Activated CD4-positive, CD25-positive, alpha-beta regulatory T cell treated with anti-CD3 and anti-CD28 coated beads, Interleukin-2, amount 50 U/mL, for 16 hours (primary cell): ENCODE data around the gene PTPRT.

Experiments used
- DNase-seq: peaks from one replicate; pipeline ENCODE4 v3.0.0-alpha.2; 2020; ENCODE audit warnings: low read depth, low spot score

The PTPRT gene

GRCh38 chr20:42634156-42634555, 555.5 kb downstream of the PTPRT start:
- no peak for DNase-seq

- no peak for DNase-seq
These were observed 561.0 kb downstream of the PTPRT start for GRCh38 chr20:42628683-42629082.

GRCh38 chr20:42613076-42613475, 576.6 kb downstream of the PTPRT start:
- DNase-seq, result no peak

GRCh38 chr20:42611889-42612837, 577.5 kb downstream of the PTPRT start:
- DNase-seq, result no peak

GRCh38 chr20:42611423-42611822, 578.3 kb downstream of the PTPRT start:
- no peak for DNase-seq

GRCh38 chr20:42610070-42610469, 579.6 kb downstream of the PTPRT start:
- no peak for DNase-seq

GRCh38 chr20:42609618-42610017, 580.1 kb downstream of the PTPRT start:
- no peak for DNase-seq

GRCh38 chr20:42604998-42605956, 584.4 kb downstream of the PTPRT start:
- no peak for DNase-seq

GRCh38 chr20:42603655-42604054, 586.1 kb downstream of the PTPRT start:
- DNase-seq, result no peak

GRCh38 chr20:42598581-42598980, 591.1 kb downstream of the PTPRT start:
- DNase-seq, result no peak

GRCh38 chr20:42595625-42596024, 594.1 kb downstream of the PTPRT start:
- DNase-seq, result no peak

GRCh38 chr20:42594659-42595058, 595.0 kb downstream of the PTPRT start:
- DNase-seq, result no peak

GRCh38 chr20:42594011-42594410, 595.7 kb downstream of the PTPRT start:
- no peak for DNase-seq

GRCh38 chr20:42589976-42590639, 599.6 kb downstream of the PTPRT start:
- DNase-seq, result no peak

- DNase-seq, result no peak
These were observed 600.9 kb downstream of the PTPRT start for GRCh38 chr20:42588847-42589246.

GRCh38 chr20:42587427-42587826, 602.3 kb downstream of the PTPRT start:
- no peak for DNase-seq

GRCh38 chr20:42581311-42581710, 608.4 kb downstream of the PTPRT start:
- no peak for DNase-seq

- DNase-seq, result no peak
These were observed 613.5 kb downstream of the PTPRT start for GRCh38 chr20:42576167-42576566.

GRCh38 chr20:42572320-42573016, 617.2 kb downstream of the PTPRT start:
- DNase-seq, result no peak

GRCh38 chr20:42567409-42567808, 622.3 kb downstream of the PTPRT start:
- DNase-seq, result no peak
